ENCODE results near the gene GPX2.

The GPX2 gene

GRCh38 chr14:64932231-64932630 lies 10.3 kb downstream of the GPX2 start:
- no peak for DNase-seq (ENCODE audit: low spot score)
- TF ChIP-seq, protein P1, sequence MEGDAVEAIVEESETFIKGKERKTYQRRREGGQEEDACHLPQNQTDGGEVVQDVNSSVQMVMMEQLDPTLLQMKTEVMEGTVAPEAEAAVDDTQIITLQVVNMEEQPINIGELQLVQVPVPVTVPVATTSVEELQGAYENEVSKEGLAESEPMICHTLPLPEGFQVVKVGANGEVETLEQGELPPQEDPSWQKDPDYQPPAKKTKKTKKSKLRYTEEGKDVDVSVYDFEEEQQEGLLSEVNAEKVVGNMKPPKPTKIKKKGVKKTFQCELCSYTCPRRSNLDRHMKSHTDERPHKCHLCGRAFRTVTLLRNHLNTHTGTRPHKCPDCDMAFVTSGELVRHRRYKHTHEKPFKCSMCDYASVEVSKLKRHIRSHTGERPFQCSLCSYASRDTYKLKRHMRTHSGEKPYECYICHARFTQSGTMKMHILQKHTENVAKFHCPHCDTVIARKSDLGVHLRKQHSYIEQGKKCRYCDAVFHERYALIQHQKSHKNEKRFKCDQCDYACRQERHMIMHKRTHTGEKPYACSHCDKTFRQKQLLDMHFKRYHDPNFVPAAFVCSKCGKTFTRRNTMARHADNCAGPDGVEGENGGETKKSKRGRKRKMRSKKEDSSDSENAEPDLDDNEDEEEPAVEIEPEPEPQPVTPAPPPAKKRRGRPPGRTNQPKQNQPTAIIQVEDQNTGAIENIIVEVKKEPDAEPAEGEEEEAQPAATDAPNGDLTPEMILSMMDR (IDR thresholded peaks at IDR 0.05; ENCODE audit: extremely low read depth, missing control alignments), result no peak

DNA sequence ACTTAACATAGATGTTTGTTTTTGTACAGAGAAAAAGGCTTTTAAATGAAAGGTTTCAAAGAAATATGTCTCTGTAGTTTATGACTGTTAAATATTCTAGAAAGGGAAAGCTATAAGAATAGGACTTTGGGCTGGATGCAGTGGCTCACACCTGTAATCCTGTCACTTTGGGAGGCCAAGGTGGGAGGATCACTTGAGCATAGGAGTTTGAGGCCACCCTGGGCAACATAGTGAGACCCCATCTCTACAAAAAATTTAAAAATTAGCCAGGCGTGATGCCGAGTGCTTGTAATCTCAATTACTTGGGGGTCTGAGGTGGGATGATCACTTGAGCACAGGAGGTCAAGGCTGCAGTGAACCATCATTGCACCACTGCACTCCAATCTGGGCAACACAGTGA lies 11.4 kb downstream of the GPX2 start:
- TF ChIP-seq, protein P1 (IDR thresholded peaks at IDR 0.05; ENCODE audit: extremely low read depth, missing control alignments), result no peak
- DNase-seq (ENCODE audit: low spot score), result no peak

GRCh38 chr14:64930085-64930843 lies 12.3 kb downstream of the GPX2 start:
- DNase-seq (ENCODE audit: low spot score), result no peak
- TF ChIP-seq, protein P1 (IDR thresholded peaks at IDR 0.05; ENCODE audit: extremely low read depth, missing control alignments), result no peak

DNA sequence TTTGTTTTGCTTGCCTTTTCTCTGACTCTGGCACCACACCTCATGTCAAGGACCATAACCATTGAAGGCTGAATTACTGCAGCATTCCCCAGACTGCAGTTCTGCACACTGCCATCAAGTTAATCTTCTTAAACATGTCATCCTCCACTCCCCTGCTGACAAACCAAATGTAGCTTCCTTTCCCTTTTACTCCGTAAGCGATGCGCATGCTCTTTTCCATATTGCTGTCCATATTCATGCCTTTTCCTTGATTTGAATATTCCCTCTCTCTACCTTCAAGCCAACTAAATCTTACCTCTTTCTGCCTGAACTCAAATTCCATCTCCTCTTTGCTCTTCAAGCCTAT lies 13.6 kb downstream of the GPX2 start:
- no peak for DNase-seq (ENCODE audit: low spot score)

GRCh38 chr14:64928239-64929013 lies 14.1 kb downstream of the GPX2 start:
- peak; percentile 25 for DNase-seq (ENCODE audit: low spot score)
- TF ChIP-seq, protein P1 (IDR thresholded peaks at IDR 0.05; ENCODE audit: extremely low read depth, missing control alignments), result no peak

More for the DNA sequence above, 13.6 kb downstream of the GPX2 start:
- TF ChIP-seq, protein P1 (IDR thresholded peaks at IDR 0.05; ENCODE audit: extremely low read depth, missing control alignments), result no peak

- DNase-seq (ENCODE audit: low spot score), result no peak
- TF ChIP-seq, protein P1 (IDR thresholded peaks at IDR 0.05; ENCODE audit: extremely low read depth, missing control alignments), result no peak
Measured at GRCh38 chr14:64927031-64927430, 15.5 kb downstream of the GPX2 start.

GRCh38 chr14:64926398-64926995 lies 16.0 kb downstream of the GPX2 start:
- no peak for DNase-seq (ENCODE audit: low spot score)
- TF ChIP-seq, protein P1 (IDR thresholded peaks at IDR 0.05; ENCODE audit: extremely low read depth, missing control alignments), result no peak

Measured in GM20000 (cell line).